Activated B cell treated with CpG ODN at 0.5 μM for 24 hours (primary cell): ENCODE measurements around the gene PBX1. TPM values are rescaled to one million over a fixed set of nuclear protein-coding genes. Genes with fewer than 3 reads are reported as not detected.

Source experiments
- ATAC-seq: fragments of 200-7000 bp; cut with Tn5 transposase; one replicate; pipeline ENCODE4 v1.10.0; 2021; ENCODE audit warnings: low read depth, mild to moderate bottlenecking, moderate library complexity
- CTCF ChIA-PET: fragments of 350-600 bp; sonication (Branson Sonifier 250); formaldehyde crosslinking; loops from one replicate; lab custom pipeline; 2021; ENCODE audit warnings: antibody characterized with exemption; lab: Charles Lee
- POLR2A ChIA-PET: fragments of 350-600 bp; sonication (Branson Sonifier 250); formaldehyde crosslinking; loops from one replicate; lab custom pipeline; 2021; ENCODE audit warnings: antibody characterized with exemption; lab: Charles Lee
- DNase-seq: peaks from one replicate; pipeline ENCODE4 v3.0.0; 2022
- H3K27ac Mint-ChIP-seq: one replicate; pipeline ENCODE4 v1.8.0; 2020; ENCODE audit warnings: mixed read lengths
- H3K27me3 Mint-ChIP-seq: one replicate; pipeline ENCODE4 v1.8.0; 2021; ENCODE audit warnings: mixed read lengths
- H3K36me3 Mint-ChIP-seq: one replicate; pipeline ENCODE4 v1.8.0; 2021; ENCODE audit warnings: low read depth, mixed read lengths
- H3K4me1 Mint-ChIP-seq: one replicate; pipeline ENCODE4 v1.8.0; 2021; ENCODE audit warnings: mixed read lengths
- H3K4me3 Mint-ChIP-seq: one replicate; pipeline ENCODE4 v1.8.0; 2020; ENCODE audit warnings: mild to moderate bottlenecking, mixed read lengths
- H3K9me3 Mint-ChIP-seq: one replicate; pipeline ENCODE4 v1.8.0; 2020; ENCODE audit warnings: mixed read lengths
- CTCF ChIP-seq: fragments of 200-600 bp; IDR thresholded peaks from one replicate; pipeline ENCODE4 v1.8.0; 2022; ENCODE audit warnings: antibody characterized with exemption, mild to moderate bottlenecking
- intact Hi-C: fragments of 100-400 bp; cut with micrococcal nuclease; formaldehyde crosslinking; loops from one replicate; pipeline ENCODE4 v1.15.1; 2024
- total RNA-seq: library from RNA; stranded (reverse); gene quantifications from 2 replicates; pipeline ENCODE4 v1.2.3, GENCODE V29; 2022

PBX1 gene
- total RNA-seq, 1 donor from 2014 or later: not detected

- H3K36me3 Mint-ChIP-seq: no peaks in the 10 kb centered on the region
- ChIA-PET CTCF (no interaction called here), POLR2A (no interaction called here)
- H3K4me3 Mint-ChIP-seq: no peak overlapping the region
- ATAC-seq: no peak
- TF ChIP-seq CTCF: no peak
- H3K4me1 Mint-ChIP-seq: peaks cover 3% of the 10 kb centered on the region
- H3K27me3 Mint-ChIP-seq: peaks cover 23% of the 10 kb centered on the region
- H3K27ac Mint-ChIP-seq: no peak overlapping the region
- no peak for DNase-seq
- H3K9me3 Mint-ChIP-seq: no peaks in the 10 kb centered on the region
- intact Hi-C loops: no loop called here
Observed at GRCh38 chr1:164564378-164564777, 5.4 kb downstream of the PBX1 start.

- no peak for DNase-seq
- Mint-ChIP-seq H3K36me3 (no peaks in the 10 kb centered on the region), H3K4me3 (no peak overlapping the region), H3K9me3 (no peaks in the 10 kb centered on the region), H3K27ac (no peak overlapping the region), H3K4me1 (no peaks in the 10 kb centered on the region), H3K27me3 (peaks cover 19% of the 10 kb centered on the region)
- TF ChIP-seq CTCF: no peak
- no peak for ATAC-seq
- ChIA-PET POLR2A (no interaction called here), CTCF (no interaction called here)
- intact Hi-C loops: no loop called here
Observed at GRCh38 chr1:164565357-164565756, 6.4 kb downstream of the PBX1 start.

GRCh38 chr1:164567774-164568173 is 8.8 kb downstream of the PBX1 start:
- Mint-ChIP-seq H3K4me3 (no peak overlapping the region), H3K36me3 (no peaks in the 10 kb centered on the region), H3K27ac (no peak overlapping the region), H3K4me1 (no peaks in the 10 kb centered on the region), H3K27me3 (peaks cover 2% of the 10 kb centered on the region), H3K9me3 (no peaks in the 10 kb centered on the region)
- TF ChIP-seq CTCF: no peak
- ATAC-seq: no peak
- CTCF ChIA-PET: no interaction called here
- no peak for DNase-seq
- POLR2A ChIA-PET: no interaction called here
- intact Hi-C loops: no loop called here

GRCh38 chr1:164569241-164569640 is 10.3 kb downstream of the PBX1 start:
- ATAC-seq (no peak), DNase-seq (no peak)
- CTCF ChIA-PET: no interaction called here
- no peak for TF ChIP-seq CTCF
- Mint-ChIP-seq H3K4me3 (no peak overlapping the region), H3K27ac (no peak overlapping the region), H3K27me3 (no peaks in the 10 kb centered on the region), H3K36me3 (no peaks in the 10 kb centered on the region), H3K4me1 (no peaks in the 10 kb centered on the region), H3K9me3 (no peaks in the 10 kb centered on the region)
- intact Hi-C loops: no loop called here
- POLR2A ChIA-PET: no interaction called here

GRCh38 chr1:164569866-164570265 is 10.9 kb downstream of the PBX1 start:
- no peak overlapping the region for H3K27ac Mint-ChIP-seq

More at GRCh38 chr1:164569866-164570265, 10.9 kb downstream of the PBX1 start:
- DNase-seq (no peak), ATAC-seq (no peak)
- Mint-ChIP-seq H3K36me3 (no peaks in the 10 kb centered on the region), H3K4me3 (no peak overlapping the region), H3K27me3 (no peaks in the 10 kb centered on the region), H3K9me3 (no peaks in the 10 kb centered on the region), H3K4me1 (no peaks in the 10 kb centered on the region)
- ChIA-PET POLR2A (no interaction called here), CTCF (no interaction called here)
- TF ChIP-seq CTCF: no peak
- intact Hi-C loops: no loop called here
